Measurements from ENCODE around the gene KIAA1671.

- TF ChIP-seq CEBPB (IDR thresholded peaks at IDR 0.05; ENCODE audit: low read depth, low read length) (no peak), CTCF (conservative IDR thresholded peaks at IDR 0.05; ENCODE audit: low read depth, low read length) (no peak), RAD21 (IDR thresholded peaks at IDR 0.05; ENCODE audit: low read length) (no peak), MAFK (IDR thresholded peaks at IDR 0.05; ENCODE audit: low read depth, low read length) (no peak), POLR2A (IDR thresholded peaks at IDR 0.05; ENCODE audit: low read depth, low read length) (no peak)
These were observed 102.5 kb downstream of the KIAA1671 start for GRCh38 chr22:25054943-25055511.
